ENCODE results near the gene TANC1.
A peak's percentile ranks its signal among the peaks of the same experiment; 100 is the strongest.

The TANC1 gene
- 0.24 to 1.2 (median 0.42) reads per million in 4 donors for total RNA-seq

GRCh38 chr2:158968396-158969161 is at the start of gene TANC1:
Gene TANC1 (plus strand): TSS chr2:158968640. CDS start chr2:159065911, 97,271 bp downstream.
- peak in 3 of 5 donors; percentile 7 to 48 (median 13) for DNase-seq

- no peak for DNase-seq
Measured at GRCh38 chr2:158921599-158922408, 46.6 kb upstream of the TANC1 start.

- no peak for DNase-seq
Measured at GRCh38 chr2:158922601-158923000, 45.8 kb upstream of the TANC1 start.

DNA sequence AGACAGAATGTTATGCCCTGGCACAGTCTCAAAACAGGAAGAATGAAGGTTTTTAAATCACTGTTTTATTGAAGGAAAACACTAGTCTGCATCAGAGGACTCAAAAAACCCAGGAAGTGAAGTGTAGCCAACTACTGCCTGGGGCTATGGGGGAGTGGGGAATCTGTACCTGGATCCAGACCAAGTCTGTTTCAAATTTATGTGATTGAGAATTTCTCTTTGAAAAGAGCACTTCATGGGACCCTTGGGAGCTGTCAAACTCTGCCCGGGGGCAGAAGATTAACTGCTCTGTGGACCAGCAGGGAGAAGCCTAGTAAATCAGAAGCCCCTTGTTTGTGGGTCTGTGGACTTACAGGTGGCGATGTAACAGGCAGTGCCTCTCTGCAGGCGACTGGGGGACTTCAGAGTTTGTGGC is 45.3 kb upstream of the TANC1 start:
- DNase-seq: no peak

GRCh38 chr2:158923641-158924040 is 44.8 kb upstream of the TANC1 start:
- no peak for DNase-seq

DNA sequence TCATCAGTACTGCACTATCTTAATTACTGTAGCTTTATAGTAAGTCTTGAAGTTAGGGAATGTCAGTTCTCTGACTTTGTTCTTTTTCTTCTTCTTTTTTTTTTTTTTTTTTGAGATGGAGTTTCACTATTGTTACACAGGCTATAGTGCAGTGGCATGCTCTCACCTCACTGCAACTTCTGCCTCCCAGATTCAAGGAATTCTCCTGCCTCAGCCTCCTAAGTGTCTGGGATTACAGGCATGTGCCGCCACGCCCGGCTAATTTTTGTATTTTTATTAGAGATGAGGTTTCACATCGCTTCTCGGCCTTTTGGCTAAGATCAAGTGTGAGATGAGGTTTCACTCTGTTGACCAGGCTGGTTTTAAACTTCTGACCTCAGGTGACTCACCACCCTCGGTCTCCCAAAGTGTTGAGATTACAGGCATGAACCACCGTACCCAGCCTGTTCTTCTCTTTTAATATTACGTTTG is 41.9 kb upstream of the TANC1 start:
- no peak for DNase-seq

GRCh38 chr2:158928515-158928914 is 39.9 kb upstream of the TANC1 start:
- no peak for DNase-seq

GRCh38 chr2:158928965-158929364 is 39.5 kb upstream of the TANC1 start:
- DNase-seq: peak in 1 of 5 donors; percentile 1

DNA sequence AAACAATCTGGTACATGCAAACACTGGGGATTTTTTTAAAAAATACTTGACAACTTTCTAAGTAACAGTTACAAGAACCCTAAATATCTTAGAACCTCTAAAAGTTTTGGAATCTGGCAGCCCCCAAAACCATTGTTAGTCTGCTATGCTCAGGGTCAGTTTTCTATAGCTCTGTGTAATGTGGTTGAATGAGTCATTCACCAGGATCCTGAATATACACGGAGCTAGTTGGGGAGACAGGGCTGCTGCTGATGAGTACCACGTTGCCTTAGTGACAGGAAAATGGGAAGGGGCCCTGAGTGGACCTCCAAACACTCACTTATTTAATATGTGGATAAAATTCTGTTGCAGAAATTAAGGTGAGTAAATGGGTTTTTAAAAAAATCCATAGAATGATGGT is 36.9 kb upstream of the TANC1 start:
- DNase-seq: no peak

- DNase-seq: no peak
Measured at GRCh38 chr2:158932131-158932645, 36.3 kb upstream of the TANC1 start.

- DNase-seq: no peak
Measured at GRCh38 chr2:158934170-158934569, 34.3 kb upstream of the TANC1 start.

DNA sequence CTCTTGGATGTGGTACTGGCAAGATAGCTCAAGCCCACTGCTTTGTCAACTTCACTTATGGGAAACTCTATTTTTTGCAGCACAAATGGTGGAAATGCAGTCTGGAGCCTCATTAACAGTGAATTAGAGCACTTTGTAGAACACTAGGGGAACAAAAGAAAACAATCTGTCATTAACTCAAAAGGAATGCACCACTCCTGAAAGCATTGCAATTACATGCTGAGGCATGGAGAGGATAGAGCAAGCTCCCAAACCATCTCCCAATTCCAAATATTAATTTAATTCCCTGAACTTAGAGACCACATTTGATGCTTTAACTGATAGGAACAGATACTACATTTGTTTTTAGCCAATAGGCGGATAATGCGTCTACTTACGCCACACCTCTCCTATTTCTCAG is 32.8 kb upstream of the TANC1 start:
- no peak for DNase-seq

DNA sequence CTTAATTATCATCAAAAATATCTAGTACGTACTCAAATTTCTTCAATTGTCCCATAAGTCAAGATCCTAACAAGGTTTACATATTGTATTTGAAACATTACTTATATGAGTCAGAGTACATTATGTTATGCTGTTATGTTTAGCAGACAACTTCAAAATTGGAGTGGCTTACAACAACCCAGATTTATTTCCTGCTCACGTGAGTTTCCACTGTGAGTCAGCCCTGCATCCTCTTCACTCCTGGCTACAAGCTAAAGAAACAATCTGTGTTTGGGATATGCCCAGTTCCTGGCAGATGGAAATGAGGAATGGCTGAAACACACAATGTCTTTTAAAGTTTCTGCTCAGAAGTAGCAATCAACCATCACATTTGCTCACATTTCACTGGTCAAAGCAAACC is 31.5 kb upstream of the TANC1 start:
- DNase-seq: no peak

- DNase-seq: no peak
Measured at GRCh38 chr2:158940356-158940755, 28.1 kb upstream of the TANC1 start.

DNA sequence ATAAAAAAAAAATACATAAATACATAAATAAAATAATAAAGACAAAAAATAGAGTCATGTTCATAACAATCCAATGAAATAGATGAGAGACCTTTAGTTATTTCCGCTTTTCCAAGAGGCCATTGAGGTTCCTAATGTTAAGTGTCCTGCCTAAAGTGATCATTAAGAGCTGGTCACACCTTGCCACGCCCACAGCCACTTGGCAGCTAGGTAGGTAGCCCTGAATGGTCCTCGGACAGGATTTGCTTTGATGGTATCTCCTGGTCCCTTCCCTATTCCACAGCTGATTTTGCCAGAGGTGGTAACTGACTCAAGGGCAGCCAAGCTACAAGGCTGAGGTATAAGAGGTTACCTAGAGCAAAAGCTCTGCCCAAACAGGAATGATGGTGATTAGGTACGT is 24.5 kb upstream of the TANC1 start:
- no peak for DNase-seq

DNA sequence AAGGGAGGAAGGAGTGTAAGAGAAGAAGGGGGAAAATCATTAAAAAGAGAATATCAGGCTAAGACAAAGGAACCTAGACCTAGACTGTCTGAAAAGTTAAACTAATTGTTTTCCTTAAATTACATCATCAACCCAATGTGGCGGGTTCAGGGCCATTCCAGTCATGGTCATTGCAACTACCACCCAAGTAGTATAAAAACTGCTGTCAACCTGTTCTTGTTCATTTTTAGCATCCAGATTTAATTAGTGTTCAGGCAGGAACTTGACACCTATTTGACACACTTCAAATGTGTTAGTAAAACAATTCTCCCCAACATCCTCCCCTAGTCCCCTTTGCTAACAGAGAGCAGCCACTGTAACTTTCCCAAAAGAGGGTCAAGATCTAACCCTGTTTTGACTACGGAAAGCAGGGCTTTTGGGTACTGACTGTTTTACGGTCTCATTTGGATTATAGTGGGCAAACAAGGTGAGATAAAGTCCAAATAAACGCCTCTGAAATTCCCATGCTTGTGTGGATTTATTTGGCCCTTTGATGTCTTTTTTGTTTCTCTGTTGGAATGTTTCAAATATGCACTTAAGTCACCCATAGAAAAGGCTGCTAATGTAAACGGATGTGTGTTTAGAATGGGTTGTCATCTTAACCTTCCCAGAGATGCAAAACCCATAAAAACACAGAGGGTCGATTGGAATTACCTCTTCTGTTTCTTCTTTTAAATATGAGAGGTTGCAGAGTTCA is 19.3 kb upstream of the TANC1 start:
- DNase-seq: no peak

GRCh38 chr2:158953454-158953853 is 15.0 kb upstream of the TANC1 start:
- no peak for DNase-seq

GRCh38 chr2:158953926-158954763 is 14.3 kb upstream of the TANC1 start:
- peak in 1 of 5 donors; percentile 20 for DNase-seq

DNA sequence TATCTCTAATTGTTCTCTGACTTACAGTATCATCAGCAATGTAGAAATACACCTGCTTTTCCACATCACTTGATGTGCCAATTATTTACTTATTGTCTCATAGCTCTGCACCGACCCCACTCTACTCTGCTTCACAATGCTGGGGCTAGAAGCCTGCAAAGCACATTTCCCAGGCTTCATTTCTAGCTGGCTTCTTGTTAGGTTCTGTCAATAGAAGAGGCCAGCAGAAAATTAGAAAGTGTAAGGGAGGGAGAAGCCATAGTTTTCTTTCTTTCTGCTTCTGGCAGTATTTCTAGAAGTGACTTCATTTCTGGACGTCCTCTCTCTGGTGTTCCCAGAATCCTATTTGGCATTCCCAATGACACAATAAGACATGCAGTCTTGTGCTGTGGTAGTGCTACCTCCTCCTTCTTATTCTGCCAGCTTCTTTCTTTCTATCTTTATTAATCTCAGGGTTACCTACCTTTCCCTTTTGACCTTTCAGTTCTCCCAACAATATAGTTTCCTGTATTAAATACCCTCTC is 12.5 kb upstream of the TANC1 start:
- no peak for DNase-seq

DNA sequence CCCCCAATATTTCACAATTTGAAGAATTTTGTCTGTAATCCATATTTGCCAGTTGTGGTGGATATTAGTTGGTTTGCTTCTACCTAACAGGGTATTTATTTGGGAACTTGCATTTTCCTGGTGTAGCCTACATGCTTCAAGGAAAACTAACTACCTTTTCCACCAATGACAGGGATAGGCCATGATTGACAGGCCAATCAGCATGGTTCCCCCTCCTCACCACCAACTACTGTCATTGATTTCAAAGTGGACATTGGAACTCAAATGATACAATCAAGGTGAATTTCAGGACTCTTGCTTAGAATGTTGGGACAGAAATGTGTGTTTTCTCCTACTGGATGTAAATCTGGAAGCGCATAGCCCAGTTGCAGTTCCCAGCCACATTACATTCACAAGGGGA is 10.1 kb upstream of the TANC1 start:
- DNase-seq: no peak

GRCh38 chr2:158960193-158960592 is 8.2 kb upstream of the TANC1 start:
- DNase-seq: no peak

GRCh38 chr2:158962074-158962473 is 6.4 kb upstream of the TANC1 start:
- DNase-seq: no peak
